HG03432 (cell line): ENCODE measurements around the gene CIAO1.

Experiments used
- ATAC-seq: cut with Tn5 transposase; IDR thresholded peaks from one replicate; pipeline ENCODE4 v1.9.1; 2021; ENCODE audit warnings: mild to moderate bottlenecking, moderate library complexity; ENCODE audit not compliant: unreplicated experiment

The CIAO1 gene

DNA sequence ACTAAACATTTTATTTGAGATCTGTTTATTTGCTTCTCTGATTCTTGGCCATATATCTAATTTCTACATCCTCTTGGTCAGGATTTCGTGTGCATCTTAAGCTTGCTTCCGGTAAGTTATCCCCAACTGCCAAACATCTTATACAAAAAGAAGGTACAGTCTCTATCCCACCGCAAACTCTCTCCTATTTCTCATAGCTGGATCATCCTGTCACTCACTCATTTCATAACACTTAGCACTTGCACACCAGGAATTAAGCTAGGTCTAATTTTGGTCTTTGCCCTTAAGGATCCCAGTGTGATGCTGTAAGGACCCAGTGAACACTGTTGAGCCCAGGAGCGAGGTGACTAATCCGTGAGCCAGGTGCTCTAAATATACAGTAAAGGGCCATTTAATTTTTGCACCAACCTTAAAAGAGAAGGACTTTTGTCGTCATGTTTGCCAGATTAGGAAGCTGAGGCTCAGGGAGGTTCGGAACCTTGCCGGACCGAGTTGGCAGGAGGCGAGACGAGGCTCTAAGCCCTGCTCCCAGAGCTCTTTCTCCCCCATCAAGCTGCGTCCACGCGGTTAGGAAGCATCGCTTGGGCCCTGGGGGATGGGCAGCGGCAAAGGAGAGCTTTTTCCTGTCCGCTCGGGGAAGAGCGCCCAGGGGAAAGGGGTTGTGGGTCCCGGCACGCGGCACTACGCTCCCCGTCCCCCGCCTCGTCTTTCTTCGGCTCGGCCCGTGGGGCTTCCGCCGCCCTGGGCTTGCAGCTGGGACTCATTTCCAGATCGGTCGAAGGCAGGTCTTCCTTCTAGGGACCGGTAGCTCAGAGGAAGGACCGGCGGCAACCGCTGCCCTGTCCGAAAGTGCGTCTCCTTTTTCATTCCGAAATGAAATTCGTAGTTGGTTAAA, 55.0 kb downstream of the CIAO1 start:
- peak; percentile 28 for ATAC-seq
